ENCODE measurements around the gene TASP1.

DNA sequence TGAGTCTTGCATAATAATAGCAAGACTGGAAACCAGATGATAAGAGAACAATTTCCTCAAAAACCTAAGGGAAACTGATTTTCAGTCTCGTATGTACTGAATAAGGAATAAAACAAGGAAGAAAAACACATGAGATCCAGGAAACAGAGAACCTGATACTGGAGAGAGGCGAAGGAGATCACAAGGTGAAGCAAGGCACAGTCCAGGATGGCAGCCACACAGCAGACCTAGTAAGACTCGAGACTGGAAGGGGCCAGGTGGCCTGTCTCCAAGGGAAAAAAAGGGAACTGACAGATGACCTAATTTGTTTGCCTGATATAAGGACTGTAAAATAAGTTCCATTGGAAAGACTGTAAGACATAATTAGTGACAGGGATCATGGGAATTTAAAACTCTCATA, 71.1 kb downstream of the TASP1 start:
- TF ChIP-seq, protein P1, sequence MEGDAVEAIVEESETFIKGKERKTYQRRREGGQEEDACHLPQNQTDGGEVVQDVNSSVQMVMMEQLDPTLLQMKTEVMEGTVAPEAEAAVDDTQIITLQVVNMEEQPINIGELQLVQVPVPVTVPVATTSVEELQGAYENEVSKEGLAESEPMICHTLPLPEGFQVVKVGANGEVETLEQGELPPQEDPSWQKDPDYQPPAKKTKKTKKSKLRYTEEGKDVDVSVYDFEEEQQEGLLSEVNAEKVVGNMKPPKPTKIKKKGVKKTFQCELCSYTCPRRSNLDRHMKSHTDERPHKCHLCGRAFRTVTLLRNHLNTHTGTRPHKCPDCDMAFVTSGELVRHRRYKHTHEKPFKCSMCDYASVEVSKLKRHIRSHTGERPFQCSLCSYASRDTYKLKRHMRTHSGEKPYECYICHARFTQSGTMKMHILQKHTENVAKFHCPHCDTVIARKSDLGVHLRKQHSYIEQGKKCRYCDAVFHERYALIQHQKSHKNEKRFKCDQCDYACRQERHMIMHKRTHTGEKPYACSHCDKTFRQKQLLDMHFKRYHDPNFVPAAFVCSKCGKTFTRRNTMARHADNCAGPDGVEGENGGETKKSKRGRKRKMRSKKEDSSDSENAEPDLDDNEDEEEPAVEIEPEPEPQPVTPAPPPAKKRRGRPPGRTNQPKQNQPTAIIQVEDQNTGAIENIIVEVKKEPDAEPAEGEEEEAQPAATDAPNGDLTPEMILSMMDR (IDR thresholded peaks at IDR 0.05 in 4 of 5, conservative IDR thresholded peaks at IDR 0.05 in 1 of 5): no peak
- no peak for TF ChIP-seq POLR2A (IDR thresholded peaks at IDR 0.05)

All from gastrocnemius medialis (tissue), 4 donors.